ENCODE measurements around the gene MTMR4.
A peak's percentile ranks its signal among the peaks of the same experiment; 100 is the strongest.
"Not testable (repeated sequence)": the region's sequence is repeated elsewhere in the genome, so short reads cannot be mapped to it uniquely, and the experiment has no call there.

Gene MTMR4

DNA sequence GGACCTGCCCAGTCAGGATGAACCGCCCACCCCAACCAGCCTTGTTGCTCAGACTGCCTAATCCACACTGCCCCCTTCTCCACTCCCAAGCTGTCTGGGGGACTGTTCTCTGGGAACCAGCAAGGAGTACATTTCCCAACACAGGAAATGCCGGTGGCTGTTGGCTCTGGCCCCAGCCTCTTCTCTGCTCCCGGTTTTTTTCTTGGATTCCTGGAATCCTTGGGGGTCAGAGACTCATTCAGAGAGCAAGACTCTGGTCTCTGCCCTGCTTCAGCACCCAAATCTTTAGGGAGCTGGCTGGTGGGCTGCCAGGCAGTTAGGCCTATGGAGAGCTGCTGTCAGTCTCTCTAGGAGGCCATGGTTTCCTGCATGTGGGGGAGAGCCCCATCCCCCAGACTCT is 10.8 kb upstream of the MTMR4 start:
- DNase-seq (ENCODE audit: low spot score) = no peak

DNA sequence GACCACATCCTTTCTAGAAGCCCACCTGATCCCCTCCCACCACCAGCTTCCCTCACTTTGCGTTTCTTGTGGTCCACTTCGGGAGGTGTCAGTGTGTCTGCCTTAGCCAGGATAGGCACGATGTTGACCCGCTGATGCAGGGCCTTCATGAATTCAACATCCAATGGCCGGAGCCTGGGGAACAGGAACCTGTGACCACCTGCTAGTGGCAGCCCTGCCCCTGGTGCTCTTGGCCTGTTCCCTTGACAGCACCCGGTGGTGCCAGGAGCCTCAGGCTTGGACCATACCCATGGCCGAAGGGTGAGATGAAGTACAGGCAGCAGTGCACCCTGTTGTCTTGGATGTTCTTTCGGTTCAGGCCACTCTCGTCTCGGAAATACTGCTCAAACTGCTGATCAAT is 7.2 kb upstream of the MTMR4 start:
- no peak for DNase-seq (ENCODE audit: low spot score)

DNA sequence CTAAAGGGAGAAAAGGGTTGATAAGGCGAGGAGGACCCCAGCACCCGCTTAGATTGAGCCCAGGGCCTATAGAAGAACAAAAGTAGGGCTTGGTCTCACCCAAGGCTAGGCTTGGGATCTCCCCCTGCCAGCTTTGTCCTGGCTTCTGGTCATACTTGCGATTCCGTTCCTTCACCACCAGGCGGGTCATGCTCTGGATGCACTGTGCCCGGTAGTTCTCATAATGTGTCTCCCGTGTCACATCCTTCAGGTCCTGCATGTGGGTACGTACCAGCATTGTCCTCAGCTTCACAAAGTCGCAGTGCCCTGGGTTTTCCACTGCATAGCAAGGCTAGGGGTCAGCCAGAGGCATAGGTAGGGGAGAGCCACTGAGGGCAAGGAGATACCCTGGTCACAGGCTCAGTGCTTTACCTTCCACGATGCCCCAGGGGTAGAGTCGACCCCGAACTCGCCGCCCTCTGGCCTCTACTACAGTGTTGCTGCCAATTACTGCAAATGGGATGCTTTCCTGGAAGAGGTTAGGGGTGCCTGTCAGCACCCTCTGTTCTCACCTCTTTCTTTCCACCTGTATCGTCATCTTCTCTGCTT is 6.5 kb upstream of the MTMR4 start:
- DNase-seq (ENCODE audit: low spot score) = no peak

DNA sequence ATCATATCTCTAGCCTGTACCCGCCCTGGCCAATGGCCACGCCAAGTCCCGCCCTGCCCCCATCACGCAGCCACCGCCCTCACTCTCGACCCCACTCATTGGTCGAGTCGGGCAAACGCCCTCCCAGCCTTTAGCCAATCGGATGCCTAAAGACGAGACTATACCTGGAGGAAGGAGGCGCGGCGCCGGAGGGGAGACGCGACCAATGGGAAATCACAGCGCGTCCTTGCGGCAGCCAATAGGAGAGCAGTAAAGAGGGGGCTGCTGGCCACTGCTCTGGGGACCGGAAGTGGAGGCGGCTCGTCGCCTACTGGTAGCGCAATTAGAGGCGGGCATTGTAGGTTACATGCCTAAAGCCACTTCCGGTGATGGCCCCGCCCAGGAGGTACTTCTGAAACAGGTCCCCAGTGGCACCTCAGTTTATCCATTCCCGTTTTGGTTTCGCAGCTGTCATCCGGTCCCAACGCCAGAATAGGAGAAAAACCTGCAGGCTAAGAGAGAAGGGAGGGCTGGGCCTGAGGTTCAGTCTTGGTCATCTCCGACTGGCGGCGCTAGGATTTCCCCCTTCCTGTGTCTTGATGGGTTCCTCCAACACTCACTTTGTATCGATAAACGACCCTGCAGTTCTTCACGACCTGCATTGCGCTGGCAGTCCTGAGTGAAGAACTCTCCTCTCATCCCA is 3.6 kb upstream of the MTMR4 start:
- DNase-seq (ENCODE audit: low spot score) = peak; percentile 100

DNA sequence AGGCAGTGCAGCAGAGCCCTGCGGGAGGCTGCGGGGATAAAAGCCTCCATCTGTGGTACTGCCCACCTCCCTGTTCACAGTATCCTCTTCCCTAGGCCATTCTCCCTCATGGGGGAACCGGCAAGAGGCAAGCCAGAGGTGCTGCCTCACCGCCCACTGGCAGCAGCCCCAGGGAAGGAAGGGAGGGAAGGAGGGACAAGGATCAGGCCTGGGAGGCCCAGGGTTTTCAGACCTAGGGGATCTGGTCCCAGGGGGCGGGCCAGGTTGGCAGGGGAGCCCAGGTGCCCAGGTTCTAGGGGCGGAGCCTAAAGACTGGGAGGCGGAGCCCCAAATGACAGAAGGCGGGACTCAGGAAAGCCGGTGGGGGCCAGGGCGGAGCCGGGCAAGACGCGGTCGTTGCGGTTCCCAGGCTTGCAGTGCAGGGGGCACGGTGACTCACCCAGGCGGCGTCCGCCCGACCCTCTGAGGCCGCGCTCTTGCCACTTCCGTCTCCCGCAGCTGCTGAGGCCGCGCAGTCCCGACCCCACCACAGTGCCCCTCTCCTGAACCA is 3.0 kb upstream of the MTMR4 start:
- no peak for DNase-seq (ENCODE audit: low spot score)

DNA sequence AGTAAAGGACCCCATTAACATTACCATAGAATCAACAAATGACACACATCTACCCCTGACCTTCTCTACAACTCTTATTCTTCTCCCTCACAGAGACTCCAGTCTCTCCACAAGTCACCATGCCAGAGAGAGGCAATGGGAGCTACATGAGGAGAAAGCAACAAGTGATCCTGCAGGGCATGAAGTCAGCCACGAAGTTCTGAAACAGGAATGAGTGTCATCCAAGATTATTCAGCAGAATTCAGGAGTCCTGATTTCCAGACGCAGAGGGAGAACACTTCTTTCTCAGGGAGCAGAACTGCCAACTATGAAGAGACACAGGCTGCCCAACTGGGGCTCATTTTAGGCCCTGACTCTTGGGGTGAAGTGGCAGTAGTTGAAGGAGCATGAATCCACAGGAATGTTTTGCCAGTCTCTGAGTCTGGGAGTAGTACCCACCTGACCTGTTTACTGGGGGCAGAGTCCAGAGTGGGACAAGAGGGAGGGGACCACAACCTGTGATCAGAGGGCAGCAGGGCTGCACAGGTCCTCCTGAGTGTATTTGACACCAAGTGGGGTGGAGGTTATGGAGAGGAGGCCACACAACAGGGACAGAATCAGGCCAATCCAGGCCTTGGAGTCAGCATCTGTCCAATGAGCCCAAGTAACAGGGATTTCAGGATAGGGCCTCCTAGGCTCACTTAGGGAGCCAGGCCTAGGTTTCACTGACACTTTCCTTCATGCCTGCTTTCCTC is 2.4 kb upstream of the MTMR4 start:
- no peak for DNase-seq (ENCODE audit: low spot score)

DNA sequence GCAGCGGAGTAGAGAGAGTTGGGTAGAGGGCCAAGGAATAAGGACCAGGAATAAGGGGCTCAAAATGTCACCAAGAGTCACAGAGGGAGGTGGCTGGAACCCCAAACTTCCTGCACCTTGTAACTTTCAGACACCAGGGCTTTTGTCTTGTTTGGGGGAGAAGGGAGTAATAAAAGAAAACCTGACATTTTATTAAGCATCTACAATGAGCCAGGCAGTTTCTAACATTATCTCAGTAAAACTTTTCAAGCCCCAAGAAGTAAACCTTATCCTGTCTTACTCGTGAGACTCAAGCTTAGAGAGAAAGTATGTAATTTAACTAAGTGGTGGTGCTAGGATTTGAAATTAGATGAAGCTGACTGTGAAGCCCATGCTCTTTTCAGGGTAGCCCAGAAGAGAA is 848 bp upstream of the MTMR4 start:
- DNase-seq (ENCODE audit: low spot score) = no peak

DNA sequence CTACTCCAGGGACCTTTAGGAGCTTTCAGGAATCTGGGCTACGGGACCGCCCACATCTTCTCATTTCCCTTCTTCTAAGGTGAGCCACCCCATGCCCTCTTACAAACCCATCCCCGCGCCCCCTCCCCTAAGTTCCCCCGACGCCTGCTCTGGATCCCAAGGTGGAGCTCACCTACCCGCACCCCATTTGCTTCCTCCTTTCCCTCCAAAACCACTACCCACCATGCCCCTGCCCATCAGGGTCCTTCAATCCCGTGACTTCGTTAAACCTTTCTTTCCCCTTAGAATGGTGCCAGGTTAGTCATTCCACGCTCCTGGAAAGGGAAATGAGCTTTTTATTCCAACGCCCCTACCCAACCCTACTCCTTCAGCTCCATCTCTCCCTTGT is 326 bp upstream of the MTMR4 start:
- no peak for DNase-seq (ENCODE audit: low spot score)

DNA sequence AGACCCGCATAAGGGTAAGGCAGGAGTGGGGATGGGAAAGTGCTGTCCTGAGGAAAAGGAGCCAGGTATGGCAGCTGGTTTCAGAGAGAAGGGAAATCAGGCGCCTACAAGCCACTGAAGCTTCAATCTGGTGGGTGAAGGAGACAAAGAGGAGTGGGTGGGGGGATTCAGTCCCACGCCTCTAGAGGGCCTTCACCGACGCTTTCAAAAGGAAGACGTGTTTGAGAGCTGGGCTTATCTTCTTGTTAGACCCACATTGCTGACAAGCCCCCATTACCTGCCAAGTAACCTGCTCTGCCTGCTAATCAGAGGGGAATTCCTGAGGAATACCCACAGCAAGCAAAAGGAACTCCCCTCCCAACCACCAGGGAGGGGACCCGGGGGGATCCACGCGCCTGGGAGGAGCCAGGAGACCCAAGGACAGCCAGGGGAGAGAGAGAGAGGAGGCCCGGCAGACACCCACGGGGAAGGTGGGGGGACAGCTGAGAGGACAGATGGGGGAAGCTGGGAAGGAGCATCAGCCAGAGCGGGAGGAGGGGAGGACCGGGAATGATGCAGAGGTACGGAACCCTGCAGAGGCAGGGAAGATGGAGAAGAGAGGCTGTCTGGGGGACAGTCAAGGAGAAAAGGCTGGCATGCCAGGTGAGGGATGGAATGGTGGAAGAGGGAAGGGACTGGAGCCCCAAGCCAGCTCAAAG is 1.0 kb downstream of the MTMR4 start:
- DNase-seq (ENCODE audit: low spot score) = no peak

DNA sequence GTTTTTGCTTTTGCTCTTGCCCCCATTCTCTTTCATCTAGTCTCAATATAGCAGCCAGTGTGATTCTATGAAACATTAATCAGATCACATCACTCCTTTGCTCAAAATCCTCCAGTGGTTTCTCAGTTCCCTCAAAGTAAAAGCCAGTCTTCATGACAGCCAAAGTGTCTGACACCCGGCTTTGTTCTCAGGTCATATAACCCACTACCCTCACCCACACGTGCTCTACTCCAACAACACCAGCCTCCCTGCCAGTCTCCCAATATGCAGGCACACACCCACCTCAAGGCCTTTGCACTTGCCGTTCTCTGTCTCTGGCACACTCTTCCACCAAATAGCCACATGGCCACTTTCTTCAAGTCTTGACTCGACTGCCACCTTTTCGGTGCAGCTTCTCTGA is 4.4 kb downstream of the MTMR4 start:
- DNase-seq (ENCODE audit: low spot score) = no peak

DNA sequence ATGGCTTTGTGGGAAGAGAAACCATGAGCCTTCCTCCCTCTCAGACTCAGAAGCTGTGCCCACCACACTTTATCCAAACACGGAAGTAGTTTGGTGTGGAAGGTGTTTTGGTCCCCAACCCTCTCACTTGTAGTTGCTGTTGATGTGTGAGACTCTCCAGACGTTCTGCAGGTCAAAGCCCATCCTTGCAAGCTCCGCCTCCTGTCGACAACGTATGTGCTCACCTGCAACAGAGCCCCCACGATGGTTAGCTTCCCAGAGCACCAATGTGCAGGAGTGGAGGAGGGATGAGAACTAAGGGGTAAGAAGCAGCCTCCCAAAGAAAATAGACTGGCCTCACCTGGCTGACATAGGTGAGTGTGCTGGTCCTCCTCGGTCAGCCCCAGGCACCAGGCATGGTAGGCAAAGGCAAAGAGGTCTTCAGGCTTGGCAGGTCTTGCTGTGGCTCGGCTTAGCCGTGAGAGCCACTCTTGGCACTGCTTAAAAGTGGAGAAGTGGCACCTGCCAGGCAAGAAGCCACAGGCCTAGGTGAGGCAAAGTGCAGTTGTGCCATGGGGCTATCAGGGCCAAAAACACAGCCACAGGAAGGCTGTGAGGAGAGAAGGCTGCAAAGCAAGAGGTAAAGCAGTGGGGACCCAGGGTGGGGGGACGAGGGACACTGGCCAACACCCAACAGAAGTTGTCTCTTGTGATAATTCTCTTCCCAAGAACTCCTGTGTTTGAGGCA is 5.9 kb downstream of the MTMR4 start:
- DNase-seq (ENCODE audit: low spot score) = no peak

DNA sequence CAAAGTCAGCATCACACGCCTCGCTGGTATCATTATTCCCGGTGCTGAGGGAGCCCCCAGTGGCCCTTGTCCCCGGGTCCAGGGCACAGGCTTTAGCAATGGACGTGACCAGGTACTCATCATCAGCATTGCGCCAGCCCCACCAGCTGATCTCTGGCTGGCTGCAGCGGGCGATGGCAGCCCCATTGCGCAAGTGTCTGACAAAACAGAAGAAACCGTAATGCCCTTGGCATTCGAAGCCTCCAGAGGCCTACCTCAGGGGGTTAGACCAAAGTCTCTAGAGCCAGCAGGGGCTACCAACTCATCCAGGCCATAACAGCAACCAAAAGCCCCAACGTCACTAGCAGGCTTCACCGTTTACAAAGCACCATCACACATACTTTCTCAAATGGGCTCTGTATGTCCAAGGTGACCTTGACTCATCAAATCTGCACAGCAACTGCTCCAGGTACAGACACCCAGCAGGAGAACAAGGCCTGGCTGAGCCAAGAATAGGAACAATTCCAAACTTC is 7.3 kb downstream of the MTMR4 start:
- DNase-seq (ENCODE audit: low spot score) = no peak

DNA sequence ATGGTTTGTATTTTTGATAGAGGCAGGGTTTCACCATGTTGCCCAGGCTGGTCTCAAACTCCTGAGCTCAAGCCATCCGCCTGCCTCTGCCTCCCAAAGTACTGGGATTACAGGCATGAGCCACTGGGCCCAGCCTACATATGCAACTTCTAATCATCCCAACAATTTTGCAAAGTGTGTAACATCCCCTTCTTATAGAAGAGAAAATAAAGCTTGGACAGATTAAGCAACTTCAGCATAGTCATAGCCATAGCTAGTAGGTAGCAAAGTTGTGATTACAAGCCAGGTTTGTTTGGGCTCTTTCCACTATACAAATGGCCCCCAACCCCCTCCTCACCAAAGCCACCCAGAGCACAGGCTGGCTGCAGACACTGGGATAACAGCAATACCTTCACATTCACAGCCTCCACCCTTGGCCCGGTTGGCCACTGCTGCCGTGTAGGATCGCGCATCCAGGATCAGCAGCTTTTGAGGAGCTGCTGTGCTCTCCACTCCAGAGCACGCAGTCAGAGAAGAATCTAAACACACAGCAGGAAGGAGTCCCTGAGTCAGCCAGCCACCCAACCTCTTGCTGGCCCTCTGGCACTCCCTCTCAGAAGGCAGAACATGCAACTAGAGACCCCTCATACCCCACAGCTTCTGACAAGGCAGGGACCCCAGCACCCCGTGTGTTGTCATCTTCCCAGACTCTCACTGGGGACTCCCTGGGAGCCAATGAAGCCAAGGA is 7.9 kb downstream of the MTMR4 start:
- no peak for DNase-seq (ENCODE audit: low spot score)

DNA sequence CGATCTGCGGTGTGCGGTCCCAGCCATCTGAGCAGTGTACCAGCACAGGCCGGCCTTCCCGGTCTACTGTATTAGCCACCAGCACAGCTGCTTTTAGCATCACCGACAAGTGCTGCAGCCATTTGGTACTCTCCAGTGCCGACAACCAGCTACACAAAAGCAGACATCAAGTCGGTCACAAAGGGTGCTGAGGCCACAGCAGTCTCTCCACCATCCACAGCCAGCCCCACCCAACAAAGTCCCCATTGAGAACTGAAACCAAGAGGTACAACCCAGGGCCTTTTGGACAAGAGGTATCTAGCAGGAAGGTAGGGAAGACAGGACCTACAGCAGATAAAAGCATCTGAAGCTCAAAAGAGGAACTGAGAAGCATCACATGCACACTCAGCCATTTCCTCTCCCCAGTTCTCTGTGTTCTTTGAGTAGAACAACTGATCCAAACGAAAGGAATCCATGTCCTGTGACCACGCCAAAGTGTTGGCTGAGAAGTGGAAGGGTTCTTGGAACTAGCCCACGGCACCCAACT is 9.5 kb downstream of the MTMR4 start:
- no peak for DNase-seq (ENCODE audit: low spot score)

DNA sequence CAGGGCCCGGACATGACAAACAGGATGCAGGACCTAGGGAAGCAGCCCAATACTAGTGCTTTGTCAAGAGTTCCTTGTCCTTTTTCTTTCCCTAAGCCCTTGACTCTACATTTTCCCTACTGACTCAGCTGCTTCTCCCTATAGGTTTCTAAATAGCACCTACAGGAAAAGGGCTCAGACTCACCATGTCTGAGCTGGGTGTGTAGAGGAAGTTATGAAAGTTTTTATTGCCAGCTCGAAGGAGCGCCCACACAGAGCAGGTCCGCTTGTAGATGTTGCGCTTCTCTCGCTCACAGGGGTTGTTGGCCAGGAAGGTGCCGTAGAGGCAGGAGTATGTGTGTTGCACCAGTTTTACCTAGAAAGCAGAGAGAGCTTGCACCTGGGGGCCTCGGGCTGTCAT is 10.6 kb downstream of the MTMR4 start:
- no peak for DNase-seq (ENCODE audit: low spot score)

DNA sequence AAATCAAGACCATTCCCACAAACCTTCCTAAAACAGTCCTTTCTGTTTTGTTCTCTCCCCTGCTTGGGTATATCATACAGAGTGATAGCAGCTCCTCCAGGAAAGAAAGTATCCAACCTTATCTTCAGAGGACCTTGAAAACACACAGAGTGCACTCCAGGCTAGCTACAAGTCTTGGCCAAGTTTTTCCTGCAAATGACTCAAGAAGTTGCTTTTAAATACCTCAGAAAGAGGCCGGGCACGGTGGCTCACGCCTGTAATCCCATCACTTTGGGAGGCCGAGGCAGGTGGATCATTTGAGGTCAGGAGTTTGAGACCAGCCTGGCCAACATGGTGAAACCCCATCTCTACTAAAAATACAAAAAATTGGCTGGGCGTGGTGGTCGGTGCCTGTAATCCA is 11.3 kb downstream of the MTMR4 start:
- not testable (repeated sequence) for DNase-seq (ENCODE audit: low spot score)

DNA sequence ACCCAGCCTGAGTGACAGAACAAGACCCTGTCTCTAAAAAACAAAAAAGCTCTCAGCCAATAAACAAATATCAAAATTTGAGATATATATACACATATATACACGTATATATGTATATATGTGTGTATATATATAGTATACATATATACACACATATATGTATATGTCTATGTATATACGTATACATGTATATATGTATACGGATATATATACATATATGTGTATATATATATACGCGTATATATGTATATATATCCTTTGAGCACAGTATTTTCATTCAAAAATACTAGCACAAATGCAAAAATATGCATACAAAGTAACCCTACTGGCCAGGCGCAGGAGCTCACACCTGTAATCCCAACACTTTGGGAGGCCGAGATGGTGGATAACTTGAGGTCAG is 13.0 kb downstream of the MTMR4 start:
- no peak for DNase-seq (ENCODE audit: low spot score)

DNA sequence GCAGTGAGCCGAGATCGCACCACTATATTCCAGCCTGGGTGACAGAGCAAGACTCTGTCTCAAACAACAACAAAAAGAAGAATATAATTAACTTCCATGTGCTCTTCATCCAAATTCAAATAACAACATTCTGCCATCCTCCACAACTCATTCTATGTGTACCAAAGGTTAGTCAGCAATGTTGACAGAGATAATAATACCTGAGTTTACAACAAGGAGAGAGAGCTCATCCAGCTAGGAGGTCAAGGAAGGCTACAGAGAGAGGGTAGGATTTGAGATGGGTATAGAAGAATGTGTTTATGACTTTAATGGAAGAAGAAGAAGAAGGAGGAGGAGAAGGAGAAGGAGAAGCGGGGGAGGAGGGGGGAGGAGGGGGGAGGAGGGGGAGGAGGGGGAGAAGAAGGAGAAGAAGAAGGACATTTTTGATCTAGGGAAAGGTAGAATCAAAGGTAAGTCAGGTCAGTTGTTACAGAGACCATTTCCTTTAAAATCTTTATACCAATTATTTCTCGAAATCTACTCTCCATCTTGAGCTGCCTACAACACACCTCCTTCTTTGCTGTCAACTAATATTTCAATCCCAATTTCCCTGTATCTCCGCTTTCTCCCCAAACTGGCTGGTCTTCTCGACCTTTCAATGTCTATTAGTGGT is 16.1 kb downstream of the MTMR4 start:
- no peak for DNase-seq (ENCODE audit: low spot score)

DNA sequence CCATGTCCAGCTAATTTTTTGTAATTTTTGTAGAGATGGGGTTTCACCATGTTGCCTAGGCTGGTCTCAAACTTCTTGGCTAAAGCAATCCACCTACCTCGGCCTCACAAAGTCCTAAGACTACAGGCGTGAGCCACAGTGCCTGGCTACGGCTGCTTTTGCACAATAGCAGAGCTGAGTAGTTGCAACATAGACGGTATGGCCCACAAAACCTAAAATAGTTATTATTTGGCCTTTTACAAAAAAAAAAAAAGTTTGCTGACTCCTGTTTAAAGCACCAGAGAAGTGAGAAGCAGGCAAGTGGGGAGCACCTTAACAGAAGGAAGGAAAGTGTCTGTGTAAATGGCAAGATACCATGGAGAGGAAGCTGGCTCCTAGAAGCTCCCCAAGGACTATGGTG is 20.9 kb downstream of the MTMR4 start:
- DNase-seq (ENCODE audit: low spot score) = no peak
